GM19397 (cell line): ENCODE results near the gene PLCD3.

Source experiments
- ATAC-seq: cut with Tn5 transposase; IDR thresholded peaks from one replicate; pipeline ENCODE4 v1.9.1; 2021; ENCODE audit warnings: mild to moderate bottlenecking, moderate library complexity; ENCODE audit not compliant: unreplicated experiment

PLCD3 gene

GRCh38 chr17:45120558-45120957 is 11.8 kb downstream of the PLCD3 start:
- no peak for ATAC-seq

GRCh38 chr17:45119964-45120363 is 12.4 kb downstream of the PLCD3 start:
- no peak for ATAC-seq

- ATAC-seq: no peak
These were observed 13.6 kb downstream of the PLCD3 start for GRCh38 chr17:45118691-45119090.

GRCh38 chr17:45117848-45118646 is 14.3 kb downstream of the PLCD3 start:
- no peak for ATAC-seq

- ATAC-seq: no peak
These were observed 15.0 kb downstream of the PLCD3 start for GRCh38 chr17:45117334-45117733.

GRCh38 chr17:45116434-45117016 is 15.8 kb downstream of the PLCD3 start:
- no peak for ATAC-seq

GRCh38 chr17:45115871-45116270 is 16.4 kb downstream of the PLCD3 start:
- no peak for ATAC-seq

GRCh38 chr17:45115015-45115625 is 17.2 kb downstream of the PLCD3 start:
- ATAC-seq: no peak

- no peak for ATAC-seq
These were observed 18.0 kb downstream of the PLCD3 start for GRCh38 chr17:45114117-45114932.

- ATAC-seq: no peak
These were observed 18.9 kb downstream of the PLCD3 start for GRCh38 chr17:45113424-45113754.

GRCh38 chr17:45112559-45113423 is 19.5 kb downstream of the PLCD3 start:
- no peak for ATAC-seq

- no peak for ATAC-seq
These were observed 20.5 kb downstream of the PLCD3 start for GRCh38 chr17:45111850-45112249.

- ATAC-seq: no peak
These were observed 21.4 kb downstream of the PLCD3 start for GRCh38 chr17:45110676-45111611.

GRCh38 chr17:45108595-45109521 is 23.5 kb downstream of the PLCD3 start:
- ATAC-seq: no peak

- no peak for ATAC-seq
These were observed 24.3 kb downstream of the PLCD3 start for GRCh38 chr17:45108051-45108450.

- ATAC-seq: no peak
These were observed 24.9 kb downstream of the PLCD3 start for GRCh38 chr17:45107293-45108010.

GRCh38 chr17:45106582-45106981 is 25.7 kb downstream of the PLCD3 start:
- ATAC-seq: no peak

- ATAC-seq: no peak
These were observed 26.2 kb downstream of the PLCD3 start for GRCh38 chr17:45106096-45106495.
